Lung (tissue), 12 donors: ENCODE results near the gene RIN3. TPM values are rescaled to one million over a fixed set of nuclear protein-coding genes. Genes with fewer than 3 reads are reported as not detected.

Experiments used
- ATAC-seq: fragments of 200-7000 bp; cut with Tn5 transposase; one replicate; pipeline ENCODE4 v1.9.1; 2020; ENCODE audit warnings: moderate number of reproducible peaks; ENCODE audit not compliant: insufficient read depth, low FRiP score
- DNase-seq, 3 donors: peaks; one replicate each; pipeline ENCODE4 v3.0.0-alpha.2; 2013 to 2017
- H3K27ac ChIP-seq, 2 donors: one replicate each; pipeline ENCODE4 v1.5.1; 2013; ENCODE audit warnings: mild to moderate bottlenecking in 2 of 2, moderate library complexity in 2 of 2, control low read depth in 1 of 2, inconsistent platforms in 1 of 2, low read depth in 1 of 2, low read length in 1 of 2
- H3K27me3 ChIP-seq, 3 donors: one replicate each; pipeline ENCODE4 v1.5.1; 2013; ENCODE audit warnings: low read length in 2 of 3; ENCODE audit not compliant: control insufficient read depth in 3 of 3, insufficient read depth in 3 of 3
- H3K36me3 ChIP-seq, 4 donors: one replicate each; pipeline ENCODE4 v1.5.1; 2013; ENCODE audit warnings: low read length in 4 of 4, mild to moderate bottlenecking in 1 of 4, moderate library complexity in 1 of 4; ENCODE audit not compliant: control insufficient read depth in 4 of 4, insufficient read depth in 4 of 4
- H3K4me1 ChIP-seq, 5 donors: one replicate each; pipeline ENCODE4 v1.5.1; 2013; ENCODE audit warnings: low read length in 5 of 5, mild to moderate bottlenecking in 2 of 5, moderate library complexity in 1 of 5; ENCODE audit not compliant: control insufficient read depth in 5 of 5, insufficient read depth in 5 of 5
- H3K4me3 ChIP-seq: one replicate; pipeline ENCODE4 v1.5.1; 2013; ENCODE audit warnings: mild to moderate bottlenecking, control low read depth, moderate library complexity
- H3K9ac ChIP-seq, 2 donors: one replicate each; pipeline ENCODE4 v1.5.1; 2013; ENCODE audit warnings: low read length in 2 of 2, control low read depth in 1 of 2; ENCODE audit not compliant: insufficient read depth in 1 of 2
- H3K9me3 ChIP-seq, 4 donors: one replicate each; pipeline ENCODE4 v1.5.1; 2013; ENCODE audit warnings: low read length in 3 of 4, mild to moderate bottlenecking in 1 of 4, moderate library complexity in 1 of 4; ENCODE audit not compliant: control insufficient read depth in 4 of 4, insufficient read depth in 3 of 4
- WGBS, 2 donors: extraction: QIAGEN DNeasy Blood & Tissue Kit; methylation state at CpG; one replicate each; pipeline ENCODE4 v1.1.7; 2013; 5-methylcytosine and 5-hydroxymethylcytosine counted together
- polyA plus RNA-seq, 2 donors: library from polyadenylated mRNA; stranded (reverse); fragments of 200-250 nt; gene quantifications; one replicate each; pipeline ENCODE4 v1.2.1, GENCODE V29; 2013
- total RNA-seq, 2 donors: library from RNA; depleted of rRNA in 1 of 2; stranded (reverse); fragments of >200 nt in 1 of 2; gene quantifications; one replicate each; pipeline ENCODE4 v1.2.1, GENCODE V29; 2014 to 2021
- TF ChIP-seq, protein P1 (sequence below): IDR thresholded peaks from 2 replicates; pipeline ENCODE4 v1.5.1; 2012; ENCODE audit warnings: mild to moderate bottlenecking; ENCODE audit errors: control extremely low read depth, extremely low read depth
- donor health status: control.
- donor health status: control.
- donor health status: Bipolar disorder and iron deficiency.
- donor health status: healthy.
- donor health status: DM: yes; HTN: yes; CAD: no.

RIN3 gene
- total and polyA plus RNA-seq, 4 donors, result 19.3 to 55.5 (median 40.2) TPM

DNA sequence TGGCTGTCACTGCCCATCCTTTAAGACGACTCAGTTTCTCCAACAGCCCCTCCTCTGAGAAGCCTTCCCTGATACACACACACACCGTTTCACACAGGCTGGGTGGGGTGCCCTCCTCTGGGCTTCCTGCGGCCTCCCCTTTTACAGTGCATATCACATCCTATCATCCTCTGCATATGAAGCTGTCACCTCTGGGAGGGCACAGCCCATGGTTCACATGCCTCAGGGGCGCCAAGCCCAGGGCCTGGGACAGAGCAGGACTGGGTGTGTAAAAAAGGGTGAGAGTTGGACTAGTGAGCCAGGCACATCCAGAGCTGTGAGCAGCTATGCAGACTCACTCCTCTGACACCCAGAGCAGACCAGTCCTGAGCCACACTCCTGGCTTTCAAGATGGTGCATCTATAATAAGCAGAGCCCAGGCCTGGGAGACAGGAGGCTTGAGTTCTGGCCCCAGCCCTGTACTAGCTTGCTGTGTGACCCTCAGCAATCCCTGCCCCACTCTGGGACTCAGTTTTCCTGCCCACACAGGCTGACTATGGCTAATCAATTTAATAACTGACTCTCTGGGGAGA is 172.3 kb downstream of the RIN3 start:
- H3K36me3 ChIP-seq, result peaks cover 0 to 39% (median 9%) of the 10 kb centered on the region in 4 donors
- ATAC-seq (no peak), DNase-seq (no peak)
- WGBS, 2 donors, result 92 to 96% methylated on average over 4 of the region's 4 CpGs
- H3K4me1 ChIP-seq, result peaks cover 0 to 4% (median 0%) of the 10 kb centered on the region in 5 donors
- no peak overlapping the region for H3K4me3 ChIP-seq
- H3K9me3 ChIP-seq, result no peaks in the 10 kb centered on the region
- TF ChIP-seq, protein P1, sequence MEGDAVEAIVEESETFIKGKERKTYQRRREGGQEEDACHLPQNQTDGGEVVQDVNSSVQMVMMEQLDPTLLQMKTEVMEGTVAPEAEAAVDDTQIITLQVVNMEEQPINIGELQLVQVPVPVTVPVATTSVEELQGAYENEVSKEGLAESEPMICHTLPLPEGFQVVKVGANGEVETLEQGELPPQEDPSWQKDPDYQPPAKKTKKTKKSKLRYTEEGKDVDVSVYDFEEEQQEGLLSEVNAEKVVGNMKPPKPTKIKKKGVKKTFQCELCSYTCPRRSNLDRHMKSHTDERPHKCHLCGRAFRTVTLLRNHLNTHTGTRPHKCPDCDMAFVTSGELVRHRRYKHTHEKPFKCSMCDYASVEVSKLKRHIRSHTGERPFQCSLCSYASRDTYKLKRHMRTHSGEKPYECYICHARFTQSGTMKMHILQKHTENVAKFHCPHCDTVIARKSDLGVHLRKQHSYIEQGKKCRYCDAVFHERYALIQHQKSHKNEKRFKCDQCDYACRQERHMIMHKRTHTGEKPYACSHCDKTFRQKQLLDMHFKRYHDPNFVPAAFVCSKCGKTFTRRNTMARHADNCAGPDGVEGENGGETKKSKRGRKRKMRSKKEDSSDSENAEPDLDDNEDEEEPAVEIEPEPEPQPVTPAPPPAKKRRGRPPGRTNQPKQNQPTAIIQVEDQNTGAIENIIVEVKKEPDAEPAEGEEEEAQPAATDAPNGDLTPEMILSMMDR, result no peak
- peaks cover 0 to 4% (median 0%) of the 10 kb centered on the region in 3 donors for H3K27me3 ChIP-seq
- no peak overlapping the region for H3K27ac ChIP-seq
- no peak overlapping the region for H3K9ac ChIP-seq

DNA sequence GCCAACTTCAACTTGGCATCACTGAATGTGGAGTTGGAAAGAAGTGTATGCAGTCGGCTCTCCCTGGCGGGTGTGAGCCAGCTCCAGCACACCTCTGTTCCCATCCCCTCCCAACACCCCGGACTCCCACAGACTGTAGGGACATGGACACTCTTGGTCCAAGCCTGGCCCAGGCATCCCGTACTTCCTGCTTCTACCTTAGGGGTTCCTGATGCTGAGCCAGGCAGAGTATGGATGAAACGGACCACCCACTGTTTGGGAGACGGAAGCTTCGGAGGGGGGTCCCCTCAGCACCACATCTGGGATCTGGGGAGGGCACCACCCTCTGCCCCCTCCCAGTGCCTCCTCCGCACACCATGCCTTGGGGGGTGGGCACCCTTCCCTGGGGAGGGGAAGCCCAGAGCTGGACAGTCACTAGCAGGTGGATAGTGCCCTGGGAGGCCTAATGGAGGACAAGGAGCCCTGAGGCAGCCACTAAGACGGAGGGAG is 172.9 kb downstream of the RIN3 start:
- Histone ChIP-seq H3K9ac (no peak overlapping the region), H3K9me3 (no peaks in the 10 kb centered on the region), H3K4me1 (peaks cover 0 to 4% (median 0%) of the 10 kb centered on the region in 5 donors), H3K27me3 (peaks cover 0 to 4% (median 0%) of the 10 kb centered on the region in 3 donors), H3K27ac (no peak overlapping the region), H3K4me3 (no peak overlapping the region), H3K36me3 (peaks cover 0 to 37% (median 9%) of the 10 kb centered on the region in 4 donors)
- ATAC-seq, result no peak
- no peak for DNase-seq
- TF ChIP-seq, protein P1, result no peak
- 81 to 84% methylated on average over 8 to 9 of the region's 9 CpGs for WGBS, 2 donors

DNA sequence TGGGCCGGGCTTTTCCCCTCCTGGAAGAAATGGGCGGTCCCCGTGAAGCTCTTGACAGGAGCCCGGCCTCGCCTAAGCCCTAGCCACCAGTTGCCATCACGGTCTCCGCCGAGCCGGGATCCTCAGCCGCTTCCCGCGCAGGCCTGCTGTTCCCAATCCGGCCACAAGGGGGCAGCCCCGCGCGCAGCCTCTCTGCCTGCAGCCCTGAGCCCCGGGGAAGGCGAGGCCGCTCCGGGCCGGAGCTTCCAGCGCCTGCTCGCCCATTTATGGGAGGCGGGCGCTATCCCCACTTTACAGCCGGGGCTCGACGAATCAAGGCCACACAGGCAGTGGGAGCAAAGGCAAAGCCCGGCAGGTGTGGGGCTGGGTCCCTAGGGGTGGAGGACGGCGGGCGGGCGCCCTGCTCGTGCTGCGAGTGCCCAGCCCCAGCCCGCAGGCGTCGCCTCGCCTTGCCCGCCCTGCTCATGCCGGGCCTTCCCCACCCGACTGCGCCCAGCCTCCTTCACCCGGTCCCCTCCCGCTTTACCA is 173.4 kb downstream of the RIN3 start:
- ATAC-seq (peak; percentile 79), DNase-seq (peak; percentile 71 to 82 (median 76))
- no peaks in the 10 kb centered on the region for H3K9me3 ChIP-seq
- 39 to 42% methylated on average over 34 to 45 of the region's 45 CpGs for WGBS, 2 donors
- peaks cover 0 to 36% (median 9%) of the 10 kb centered on the region in 4 donors for H3K36me3 ChIP-seq
- TF ChIP-seq, protein P1, result peak; percentile 87
- peak overlapping the region in 1 of 2 donors; percentile 10 for H3K27ac ChIP-seq
- peaks cover 0 to 4% (median 0%) of the 10 kb centered on the region in 5 donors for H3K4me1 ChIP-seq
- H3K9ac ChIP-seq, result no peak overlapping the region
- peak overlapping the region; percentile 16 for H3K4me3 ChIP-seq
- H3K27me3 ChIP-seq, result peaks cover 0 to 4% (median 0%) of the 10 kb centered on the region in 3 donors
